SK-N-SH treated with all-trans-retinoic acid at 6 μM for 48 hours (cell line): ENCODE data around the gene GRIN2B.

Experiments used
- ATAC-seq: fragments of 200-7000 bp; cut with Tn5 transposase; 3 replicates; pipeline ENCODE4 v1.9.1; 2020; ENCODE audit warnings: mild to moderate bottlenecking, moderate library complexity
- ARNTL ChIP-seq: fragments of 450-650 bp; formaldehyde crosslinking; IDR thresholded peaks from 2 replicates; pipeline ENCODE4 v1.5.0; 2020; ENCODE audit warnings: low read depth, mild to moderate bottlenecking, moderate library complexity, borderline replicate concordance
- BACH2 ChIP-seq: fragments of 250-450 bp; sonication (Bioruptor Pico); IDR thresholded peaks from 2 replicates; pipeline ENCODE4 v1.9.0; 2021; ENCODE audit warnings: mild to moderate bottlenecking, borderline replicate concordance
- CSDC2 ChIP-seq: fragments of 250-450 bp; sonication (Bioruptor Pico); IDR thresholded peaks from 2 replicates; pipeline ENCODE4 v1.5.0; 2020; ENCODE audit warnings: mild to moderate bottlenecking, moderate library complexity
- CSRNP3 ChIP-seq: fragments of 250-450 bp; sonication (Bioruptor Pico); IDR thresholded peaks from 2 replicates; pipeline ENCODE4 v1.5.1; 2021; ENCODE audit warnings: mild to moderate bottlenecking, moderate library complexity
- ESRRG ChIP-seq: fragments of 250-450 bp; sonication (Bioruptor Pico); IDR thresholded peaks from 2 replicates; pipeline ENCODE4 v1.6.1; 2021; ENCODE audit warnings: mild to moderate bottlenecking
- GLIS3 ChIP-seq: fragments of 250-450 bp; sonication (Bioruptor Pico); IDR thresholded peaks from 2 replicates; pipeline ENCODE4 v1.5.0; 2020; ENCODE audit warnings: mild to moderate bottlenecking, moderate library complexity
- ISL1 ChIP-seq: fragments of 250-450 bp; sonication (Bioruptor Pico); IDR thresholded peaks from 2 replicates; pipeline ENCODE4 v2.1.2; 2022; ENCODE audit warnings: mild to moderate bottlenecking, moderate library complexity
- OSR1 ChIP-seq: fragments of 250-450 bp; sonication (Bioruptor Pico); IDR thresholded peaks from 2 replicates; pipeline ENCODE4 v1.8.0; 2022; ENCODE audit warnings: moderate library complexity, mild to moderate bottlenecking, inconsistent platforms
- PPARA ChIP-seq: fragments of 250-450 bp; sonication (Bioruptor Pico); IDR thresholded peaks from 2 replicates; pipeline ENCODE4 v1.5.0; 2020; ENCODE audit warnings: mild to moderate bottlenecking, borderline replicate concordance
- RARB ChIP-seq: fragments of 250-450 bp; sonication (Bioruptor Pico); IDR thresholded peaks from 2 replicates; pipeline ENCODE4 v1.8.0; 2021; ENCODE audit warnings: mild to moderate bottlenecking, moderate library complexity
- SNAI2 ChIP-seq: fragments of 250-450 bp; sonication (Bioruptor Pico); IDR thresholded peaks from 2 replicates; pipeline ENCODE4 v1.5.0; 2020; ENCODE audit warnings: mild to moderate bottlenecking, moderate library complexity
- TCF4 ChIP-seq: fragments of 250-450 bp; sonication (Bioruptor Pico); IDR thresholded peaks from 2 replicates; pipeline ENCODE4 v1.8.0; 2021; ENCODE audit warnings: mild to moderate bottlenecking, moderate library complexity, borderline replicate concordance
- TOX ChIP-seq: fragments of 250-450 bp; sonication (Bioruptor Pico); IDR thresholded peaks from 2 replicates; pipeline ENCODE4 v1.8.0; 2021; ENCODE audit warnings: mild to moderate bottlenecking, moderate library complexity, borderline replicate concordance
- ZC3H10 ChIP-seq: fragments of 250-450 bp; sonication (Bioruptor Pico); IDR thresholded peaks from 2 replicates; pipeline ENCODE4 v1.5.1; 2021; ENCODE audit warnings: mild to moderate bottlenecking, moderate library complexity
- ZFP3 ChIP-seq: fragments of 250-450 bp; sonication (Bioruptor Pico); IDR thresholded peaks from 2 replicates; pipeline ENCODE4 v1.5.0; 2020; ENCODE audit warnings: mild to moderate bottlenecking, moderate library complexity
- ZFP30 ChIP-seq: fragments of 450-650 bp; formaldehyde crosslinking; IDR thresholded peaks from 2 replicates; pipeline ENCODE4 v1.5.0; 2022; ENCODE audit warnings: mild to moderate bottlenecking, moderate library complexity
- ZNF565 ChIP-seq: fragments of 450-650 bp; formaldehyde crosslinking; conservative IDR thresholded peaks from 2 replicates; pipeline ENCODE4 v1.5.0; 2020; ENCODE audit warnings: low read depth, mild to moderate bottlenecking, moderate library complexity
- ZNF8 ChIP-seq: fragments of 450-650 bp; formaldehyde crosslinking; IDR thresholded peaks from 2 replicates; pipeline ENCODE4 v1.5.0; 2020; ENCODE audit warnings: mild to moderate bottlenecking, moderate library complexity
- TF ChIP-seq, protein P1 (sequence below): fragments of 250-450 bp; sonication (Bioruptor Pico); IDR thresholded peaks from 2 replicates; pipeline ENCODE4 v1.5.1; 2020; ENCODE audit warnings: low read depth, mild to moderate bottlenecking, moderate library complexity
- TF ChIP-seq, protein P2 (sequence below): fragments of 250-450 bp; sonication (Bioruptor Pico); IDR thresholded peaks from 2 replicates; pipeline ENCODE4 v1.5.0; 2020; ENCODE audit warnings: mild to moderate bottlenecking, moderate library complexity
- TF ChIP-seq, protein P3 (sequence below): fragments of 250-450 bp; sonication (Bioruptor Pico); IDR thresholded peaks from 2 replicates; pipeline ENCODE4 v1.8.0; 2021; ENCODE audit warnings: low read depth, mild to moderate bottlenecking, moderate library complexity, borderline replicate concordance
- TF ChIP-seq, protein P4 (sequence below): fragments of 250-450 bp; sonication (Bioruptor Pico); IDR thresholded peaks from 2 replicates; pipeline ENCODE4 v1.8.0; 2020; ENCODE audit warnings: mild to moderate bottlenecking, moderate library complexity, borderline replicate concordance

GRIN2B gene

DNA sequence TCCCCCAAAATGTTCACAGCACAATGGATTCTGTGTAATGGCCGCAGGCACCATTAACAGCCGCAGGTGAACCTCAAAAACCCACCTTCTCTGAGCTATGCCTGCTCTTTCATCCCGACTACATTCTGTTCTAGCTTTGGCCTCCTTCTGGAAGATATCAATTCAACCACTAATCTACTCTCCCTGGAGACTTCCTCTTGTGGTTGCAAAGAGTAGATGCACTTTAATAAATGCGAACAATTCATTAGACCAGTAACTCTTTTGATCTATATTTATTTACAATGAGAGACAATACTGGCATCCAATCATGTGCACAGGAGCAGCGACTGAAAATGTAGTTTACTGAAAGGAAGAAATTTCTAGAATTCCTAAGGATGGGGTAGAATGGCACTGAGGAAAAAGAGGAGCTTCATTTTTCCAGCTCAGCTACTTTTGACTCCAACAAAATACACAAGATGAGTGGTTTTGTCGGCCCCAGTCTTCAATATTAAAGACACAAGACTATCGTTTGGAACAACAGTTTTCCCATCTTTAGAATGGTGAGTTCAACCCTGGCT is 5.3 kb downstream of the GRIN2B start:
- TF ChIP-seq BACH2 (CRISPR knock-in tag) (no peak), ZNF565 (CRISPR knock-in tag) (no peak), SNAI2 (no peak), TOX (CRISPR knock-in tag) (no peak)
- TF ChIP-seq, all 23 proteins: peak for 0
- no peak for ATAC-seq

GRCh38 chr12:13973996-13974395 is 7.4 kb downstream of the GRIN2B start:
- no peak for TF ChIP-seq CSDC2 (CRISPR knock-in tag)
- no peak for TF ChIP-seq TOX (CRISPR knock-in tag)
- no peak for ATAC-seq

DNA sequence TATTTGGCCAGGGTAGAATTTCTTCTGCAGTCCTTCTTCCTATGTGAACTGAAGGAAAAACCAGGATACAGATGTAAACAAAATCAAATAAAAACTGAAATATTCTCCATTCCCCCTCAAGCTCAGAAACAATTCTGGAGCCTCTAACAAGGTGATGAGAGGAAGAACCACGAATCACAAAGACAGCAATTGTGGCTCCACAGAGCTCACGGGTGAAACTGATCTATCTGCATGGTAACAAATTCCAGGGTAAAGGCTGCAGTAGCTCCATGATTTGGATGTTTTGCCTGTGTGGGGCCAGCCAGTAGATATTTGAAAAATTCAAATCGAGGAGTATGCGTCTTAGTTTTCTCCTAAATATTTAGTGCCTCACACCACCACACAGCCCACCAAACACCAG is 10.6 kb downstream of the GRIN2B start:
- no peak for ATAC-seq
- TF ChIP-seq CSRNP3 (CRISPR knock-in tag) = no peak
- no peak for TF ChIP-seq ARNTL (CRISPR knock-in tag)
- no peak for TF ChIP-seq ESRRG (CRISPR knock-in tag)
- TF ChIP-seq BACH2 (CRISPR knock-in tag) = no peak
- TF ChIP-seq PPARA (CRISPR knock-in tag) = no peak
- no peak for TF ChIP-seq ISL1 (CRISPR knock-in tag)
- no peak for TF ChIP-seq ZNF565 (CRISPR knock-in tag)
- TF ChIP-seq, protein P1, sequence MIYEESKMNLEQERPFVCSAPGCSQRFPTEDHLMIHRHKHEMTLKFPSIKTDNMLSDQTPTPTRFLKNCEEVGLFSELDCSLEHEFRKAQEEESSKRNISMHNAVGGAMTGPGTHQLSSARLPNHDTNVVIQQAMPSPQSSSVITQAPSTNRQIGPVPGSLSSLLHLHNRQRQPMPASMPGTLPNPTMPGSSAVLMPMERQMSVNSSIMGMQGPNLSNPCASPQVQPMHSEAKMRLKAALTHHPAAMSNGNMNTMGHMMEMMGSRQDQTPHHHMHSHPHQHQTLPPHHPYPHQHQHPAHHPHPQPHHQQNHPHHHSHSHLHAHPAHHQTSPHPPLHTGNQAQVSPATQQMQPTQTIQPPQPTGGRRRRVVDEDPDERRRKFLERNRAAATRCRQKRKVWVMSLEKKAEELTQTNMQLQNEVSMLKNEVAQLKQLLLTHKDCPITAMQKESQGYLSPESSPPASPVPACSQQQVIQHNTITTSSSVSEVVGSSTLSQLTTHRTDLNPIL (CRISPR knock-in tag) = no peak
- TF ChIP-seq, protein P2, sequence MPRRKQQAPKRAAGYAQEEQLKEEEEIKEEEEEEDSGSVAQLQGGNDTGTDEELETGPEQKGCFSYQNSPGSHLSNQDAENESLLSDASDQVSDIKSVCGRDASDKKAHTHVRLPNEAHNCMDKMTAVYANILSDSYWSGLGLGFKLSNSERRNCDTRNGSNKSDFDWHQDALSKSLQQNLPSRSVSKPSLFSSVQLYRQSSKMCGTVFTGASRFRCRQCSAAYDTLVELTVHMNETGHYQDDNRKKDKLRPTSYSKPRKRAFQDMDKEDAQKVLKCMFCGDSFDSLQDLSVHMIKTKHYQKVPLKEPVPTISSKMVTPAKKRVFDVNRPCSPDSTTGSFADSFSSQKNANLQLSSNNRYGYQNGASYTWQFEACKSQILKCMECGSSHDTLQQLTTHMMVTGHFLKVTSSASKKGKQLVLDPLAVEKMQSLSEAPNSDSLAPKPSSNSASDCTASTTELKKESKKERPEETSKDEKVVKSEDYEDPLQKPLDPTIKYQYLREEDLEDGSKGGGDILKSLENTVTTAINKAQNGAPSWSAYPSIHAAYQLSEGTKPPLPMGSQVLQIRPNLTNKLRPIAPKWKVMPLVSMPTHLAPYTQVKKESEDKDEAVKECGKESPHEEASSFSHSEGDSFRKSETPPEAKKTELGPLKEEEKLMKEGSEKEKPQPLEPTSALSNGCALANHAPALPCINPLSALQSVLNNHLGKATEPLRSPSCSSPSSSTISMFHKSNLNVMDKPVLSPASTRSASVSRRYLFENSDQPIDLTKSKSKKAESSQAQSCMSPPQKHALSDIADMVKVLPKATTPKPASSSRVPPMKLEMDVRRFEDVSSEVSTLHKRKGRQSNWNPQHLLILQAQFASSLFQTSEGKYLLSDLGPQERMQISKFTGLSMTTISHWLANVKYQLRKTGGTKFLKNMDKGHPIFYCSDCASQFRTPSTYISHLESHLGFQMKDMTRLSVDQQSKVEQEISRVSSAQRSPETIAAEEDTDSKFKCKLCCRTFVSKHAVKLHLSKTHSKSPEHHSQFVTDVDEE (CRISPR knock-in tag) = no peak
- no peak for TF ChIP-seq ZFP30 (CRISPR knock-in tag)
- no peak for TF ChIP-seq ZFP3 (CRISPR knock-in tag)
- TF ChIP-seq ZNF8 (CRISPR knock-in tag) = no peak
- TF ChIP-seq ZC3H10 (CRISPR knock-in tag) = no peak
- TF ChIP-seq, protein P3, sequence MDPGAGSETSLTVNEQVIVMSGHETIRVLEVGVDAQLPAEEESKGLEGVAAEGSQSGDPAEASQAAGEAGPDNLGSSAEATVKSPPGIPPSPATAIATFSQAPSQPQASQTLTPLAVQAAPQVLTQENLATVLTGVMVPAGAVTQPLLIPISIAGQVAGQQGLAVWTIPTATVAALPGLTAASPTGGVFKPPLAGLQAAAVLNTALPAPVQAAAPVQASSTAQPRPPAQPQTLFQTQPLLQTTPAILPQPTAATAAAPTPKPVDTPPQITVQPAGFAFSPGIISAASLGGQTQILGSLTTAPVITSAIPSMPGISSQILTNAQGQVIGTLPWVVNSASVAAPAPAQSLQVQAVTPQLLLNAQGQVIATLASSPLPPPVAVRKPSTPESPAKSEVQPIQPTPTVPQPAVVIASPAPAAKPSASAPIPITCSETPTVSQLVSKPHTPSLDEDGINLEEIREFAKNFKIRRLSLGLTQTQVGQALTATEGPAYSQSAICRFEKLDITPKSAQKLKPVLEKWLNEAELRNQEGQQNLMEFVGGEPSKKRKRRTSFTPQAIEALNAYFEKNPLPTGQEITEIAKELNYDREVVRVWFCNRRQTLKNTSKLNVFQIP (CRISPR knock-in tag) = no peak
- no peak for TF ChIP-seq CSDC2 (CRISPR knock-in tag)
- TF ChIP-seq SNAI2 = no peak
- no peak for TF ChIP-seq RARB (CRISPR knock-in tag)
- no peak for TF ChIP-seq TOX (CRISPR knock-in tag)
- TF ChIP-seq, protein P4, sequence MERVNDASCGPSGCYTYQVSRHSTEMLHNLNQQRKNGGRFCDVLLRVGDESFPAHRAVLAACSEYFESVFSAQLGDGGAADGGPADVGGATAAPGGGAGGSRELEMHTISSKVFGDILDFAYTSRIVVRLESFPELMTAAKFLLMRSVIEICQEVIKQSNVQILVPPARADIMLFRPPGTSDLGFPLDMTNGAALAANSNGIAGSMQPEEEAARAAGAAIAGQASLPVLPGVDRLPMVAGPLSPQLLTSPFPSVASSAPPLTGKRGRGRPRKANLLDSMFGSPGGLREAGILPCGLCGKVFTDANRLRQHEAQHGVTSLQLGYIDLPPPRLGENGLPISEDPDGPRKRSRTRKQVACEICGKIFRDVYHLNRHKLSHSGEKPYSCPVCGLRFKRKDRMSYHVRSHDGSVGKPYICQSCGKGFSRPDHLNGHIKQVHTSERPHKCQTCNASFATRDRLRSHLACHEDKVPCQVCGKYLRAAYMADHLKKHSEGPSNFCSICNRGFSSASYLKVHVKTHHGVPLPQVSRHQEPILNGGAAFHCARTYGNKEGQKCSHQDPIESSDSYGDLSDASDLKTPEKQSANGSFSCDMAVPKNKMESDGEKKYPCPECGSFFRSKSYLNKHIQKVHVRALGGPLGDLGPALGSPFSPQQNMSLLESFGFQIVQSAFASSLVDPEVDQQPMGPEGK (CRISPR knock-in tag) = no peak

DNA sequence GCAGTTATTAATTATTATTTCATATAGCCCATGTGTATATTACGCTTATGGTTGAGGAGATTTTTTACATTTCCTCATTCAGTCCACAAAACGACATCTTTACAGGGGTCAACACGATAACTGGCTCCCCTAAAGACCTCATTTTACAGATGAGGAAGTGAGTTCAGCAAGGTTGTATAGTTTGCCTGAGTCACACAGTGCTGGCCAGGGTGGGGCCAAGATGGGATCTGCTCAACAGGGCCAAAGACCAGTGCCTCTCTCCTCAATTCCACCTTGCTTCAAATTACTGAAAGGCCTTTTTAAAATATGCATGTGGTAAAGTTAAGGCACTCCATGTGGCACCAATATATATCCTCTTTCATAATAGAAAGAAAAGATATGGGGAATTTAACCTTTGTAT is 13.1 kb downstream of the GRIN2B start:
- TF ChIP-seq ZFP30 (CRISPR knock-in tag) (no peak), SNAI2 (no peak), ZNF565 (CRISPR knock-in tag) (no peak), ESRRG (CRISPR knock-in tag) (no peak), GLIS3 (CRISPR knock-in tag) (no peak), TCF4 (no peak), CSDC2 (CRISPR knock-in tag) (no peak), OSR1 (CRISPR knock-in tag) (no peak), ZFP3 (CRISPR knock-in tag) (no peak)
- TF ChIP-seq, protein P1 (CRISPR knock-in tag) = no peak
- TF ChIP-seq, protein P2 (CRISPR knock-in tag) = no peak
- ATAC-seq = no peak
